Gastroesophageal sphincter (tissue), 4 donors: ENCODE measurements around the gene UAP1. TPM values are rescaled to one million over a fixed set of nuclear protein-coding genes. Genes with fewer than 3 reads are reported as not detected.

Experiments
- small RNA-seq, 4 donors: library from RNA; depleted of rRNA; stranded (forward); fragments of <200 nt; gene quantifications; one replicate each; pipeline ENCODE3, GENCODE V24; 2016
- total RNA-seq, 4 donors: library from RNA; depleted of rRNA; stranded (reverse); fragments of >200 nt; gene quantifications; one replicate each; pipeline ENCODE4 v1.1.0, GENCODE V29; 2016

The UAP1 gene
- total RNA-seq, 4 donors from 2014 or later, result 60.7 to 194 (median 102) TPM

Small RNA genes lying within 50 kb of the gene (small RNA-seq; reads per million reads assigned to genes)
- gene UQCRBP2, result 0 reads per million in 4 donors

Other genes starting within 250 kb of the UAP1 start
- gene SPATA46, start 184.9 kb upstream of the UAP1 start, total RNA-seq, result not detected
- gene C1orf226, start 180.0 kb upstream of the UAP1 start, total RNA-seq, result 10 to 100 TPM in 3 of 4 donors, 1 to 10 TPM in 1; 10.0 to 17.5 (median 12.4) TPM
- gene SH2D1B, start 149.6 kb upstream of the UAP1 start, total RNA-seq, result under 1 TPM in 1 of 4 donors, not detected in 3; 0.10 TPM
- 10 to 100 TPM; 27.6 to 41.1 (median 32.3) TPM for gene UHMK1, start 63.9 kb upstream of the UAP1 start, total RNA-seq
- gene DDR2, start 70.7 kb downstream of the UAP1 start, total RNA-seq, result 100 to 1,000 TPM; 165 to 241 (median 199) TPM
- 10 to 100 TPM in 2 of 4 donors, 1 to 10 TPM in 2; 6.8 to 11.3 (median 9.7) TPM for gene HSD17B7, start 229.0 kb downstream of the UAP1 start, total RNA-seq